ENCODE measurements around the gene NOD1.

GRCh38 chr7:30458311-30458710 lies 20.3 kb downstream of the NOD1 start:
- TF ChIP-seq EP300 (IDR thresholded peaks at IDR 0.05) (no peak), CTCF (IDR thresholded peaks at IDR 0.05) (no peak), POLR2A (IDR thresholded peaks at IDR 0.05) (no peak)

All from sigmoid colon (tissue), 4 donors.